HepG2 (cell line): ENCODE results near the gene CCBE1. TPM values are rescaled to one million over a fixed set of nuclear protein-coding genes. Genes with fewer than 3 reads are reported as not detected.

Experiments
- ATAC-seq: fragments of 200-7000 bp; cut with Tn5 transposase; 3 replicates; pipeline ENCODE4 v1.9.1; 2020; ENCODE audit warnings: mild to moderate bottlenecking, moderate library complexity
- BruUV-seq: library from RNA; stranded (reverse); fragments of 400-500 nt; replicated peaks from 2 replicates; lab custom pipeline; 2021; lab: Mats Ljungman, UMichigan
- CTCF ChIA-PET: fragments of 300-600 bp; formaldehyde crosslinking; extraction: SDS; loops from one replicate; lab custom pipeline; 2021; ENCODE audit warnings: low total read pairs, inconsistent platforms, low intra/inter-chr PET ratio; lab: Yijun Ruan, JAX
- POLR2A ChIA-PET: fragments of 350-600 bp; sonication (Branson Sonifier 250); formaldehyde crosslinking; loops from one replicate; lab custom pipeline; 2020; ENCODE audit warnings: antibody characterized with exemption, inconsistent platforms; lab: Yijun Ruan, JAX
- DNase-seq: peaks from one replicate; pipeline ENCODE4 v3.0.0-alpha.2; 2015; ENCODE audit warnings: low spot score
- FAIRE-seq: peaks from 3 replicates; lab custom pipeline; 2011; peaks lifted over from hg19 to GRCh38; lab: Jason Lieb, UNC
- H2AFZ ChIP-seq: one replicate; pipeline ENCODE4 v1.6.1; 2011; ENCODE audit warnings: low read length, inconsistent platforms
- H3K27ac ChIP-seq: fragments of 300-600 bp; 3 replicates; pipeline ENCODE4 v1.8.0; 2011; ENCODE audit warnings: mixed run types, mild to moderate bottlenecking, mixed read lengths, low read length, inconsistent platforms; ENCODE audit not compliant: insufficient read depth; ENCODE audit errors: extremely low read length
- H3K27me3 ChIP-seq, 2 experiments: fragments of 200-600 bp in 1 of 2; 2 replicates in 1 of 2; 3 replicates in 1 of 2; pipeline versions ENCODE4 v1.6.0 to v1.8.0; 2011; ENCODE audit warnings: low read length in 2 of 2, mild to moderate bottlenecking in 2 of 2, moderate library complexity in 2 of 2, inconsistent platforms in 1 of 2; ENCODE audit not compliant: insufficient read depth in 2 of 2, control insufficient read depth in 1 of 2
- H3K36me3 ChIP-seq, 2 experiments: fragments of 200-600 bp in 1 of 2; replicated peaks in 1 of 2; 2 replicates in 1 of 2; 3 replicates in 1 of 2; pipeline versions ENCODE4 v1.5.1 to v1.8.0; 2011; ENCODE audit warnings: low read length in 2 of 2, inconsistent platforms in 1 of 2; ENCODE audit not compliant: insufficient read depth in 2 of 2, control insufficient read depth in 1 of 2
- H3K4me1 ChIP-seq: 2 replicates; pipeline ENCODE4 v1.5.1; 2012; ENCODE audit warnings: low read length, inconsistent platforms; ENCODE audit not compliant: insufficient read depth
- H3K4me2 ChIP-seq: 2 replicates; pipeline ENCODE4 v1.6.0; 2011; ENCODE audit warnings: low read depth, low read length, inconsistent platforms
- H3K4me3 ChIP-seq, 3 experiments: fragments of 200-600 bp in 1 of 3; sonication (generic), shearing (Covaris generic) in 1 of 3; replicated peaks in 1 of 3; 2 replicates each; pipeline ENCODE4 v1.5.1; 2011 to 2016; ENCODE audit warnings: low read length in 3 of 3, inconsistent platforms in 2 of 3, low read depth in 2 of 3, mild to moderate bottlenecking in 2 of 3, control low read depth in 1 of 3, mixed read lengths in 1 of 3; ENCODE audit not compliant: insufficient read depth in 1 of 3
- H3K79me2 ChIP-seq: one replicate; pipeline ENCODE4 v1.6.1; 2011; ENCODE audit warnings: low read length, inconsistent platforms; ENCODE audit not compliant: insufficient read depth
- H3K9ac ChIP-seq: 2 replicates; pipeline ENCODE4 v1.6.0; 2011; ENCODE audit warnings: mild to moderate bottlenecking, low read depth, low read length, inconsistent platforms; ENCODE audit not compliant: insufficient read depth
- H3K9me3 ChIP-seq: 2 replicates; pipeline ENCODE4 v1.5.1; 2012; ENCODE audit warnings: mild to moderate bottlenecking, low read length
- H4K20me1 ChIP-seq: 2 replicates; pipeline ENCODE4 v1.6.0; 2011; ENCODE audit warnings: inconsistent platforms, mild to moderate bottlenecking, low read length, moderate library complexity; ENCODE audit not compliant: insufficient read depth
- ASH2L ChIP-seq: fragments of 300-600, 200-600 bp; sonication (generic); IDR thresholded peaks from 2 replicates; pipeline ENCODE4 v1.7.0; 2017; ENCODE audit warnings: low read depth, mild to moderate bottlenecking, moderate library complexity, mixed read lengths, low read length; ENCODE audit not compliant: insufficient read length
- DNMT1 ChIP-seq: sonication (generic); formaldehyde crosslinking; IDR thresholded peaks from 2 replicates; pipeline ENCODE4 v1.5.1; 2020; ENCODE audit warnings: mild to moderate bottlenecking, missing genetic modification reagents
- GTF2F1 ChIP-seq: fragments of 150-350 bp; IDR thresholded peaks from 2 replicates; pipeline ENCODE4 v1.6.1; 2014; ENCODE audit warnings: low read length
- RAD51 ChIP-seq: fragments of 450-650 bp; IDR thresholded peaks from 2 replicates; pipeline ENCODE4 v1.6.1; 2016; ENCODE audit warnings: borderline replicate concordance
- STAG1 ChIP-seq: sonication (generic); formaldehyde crosslinking; IDR thresholded peaks from 2 replicates; pipeline ENCODE4 v1.4.0; 2020; ENCODE audit warnings: missing genetic modification reagents
- U2AF1 ChIP-seq: fragments of 200-400 bp; formaldehyde crosslinking; optimal IDR thresholded peaks from 2 replicates; pipeline ENCODE3; 2017; ENCODE audit warnings: mild to moderate bottlenecking, low read depth, low read length
- ZNF224 ChIP-seq: sonication (generic); formaldehyde crosslinking; IDR thresholded peaks from 2 replicates; pipeline ENCODE4 v1.5.0; 2020; ENCODE audit warnings: mild to moderate bottlenecking, missing genetic modification reagents
- ZNF496 ChIP-seq: sonication (generic); formaldehyde crosslinking; IDR thresholded peaks from 2 replicates; pipeline ENCODE4 v1.8.1; 2023; ENCODE audit warnings: mild to moderate bottlenecking, moderate library complexity, missing genetic modification reagents; ENCODE audit not compliant: insufficient replicate concordance
- ZNF709 ChIP-seq: sonication (generic); formaldehyde crosslinking; IDR thresholded peaks from 2 replicates; pipeline ENCODE4 v1.5.0; 2020; ENCODE audit warnings: mild to moderate bottlenecking, missing genetic modification reagents
- ZSCAN30 ChIP-seq: sonication (generic); formaldehyde crosslinking; IDR thresholded peaks from 2 replicates; pipeline ENCODE4 v1.5.0; 2020; ENCODE audit warnings: mild to moderate bottlenecking, missing genetic modification reagents
- WGBS: methylation state at CpG from one replicate; pipeline ENCODE4 v1.1.6; 2017; ENCODE audit warnings: low lambda C conversion rate; 5-methylcytosine and 5-hydroxymethylcytosine counted together
- in situ Hi-C: cut with HindIII; loops from 2 replicates; pipeline ENCODE4 v1.10.0; 2017; ENCODE audit warnings: low pct_unique_long_range_greater_than_20kb; ENCODE audit not compliant: extremely low pct_ligation_motif_present
- intact Hi-C: fragments of 100-400 bp; cut with micrococcal nuclease; formaldehyde crosslinking; loops from one replicate; pipeline ENCODE4 v1.10.0; 2022; ENCODE audit not compliant: unreplicated experiment
- polyA plus RNA-seq, 8 experiments: library from polyadenylated mRNA; depleted of rRNA in 3 of 8; stranded (reverse) in 7 of 8; unstranded in 1 of 8; fragments of >200 nt; fragmentation: Illumina TruSeq in 4 of 8; extraction: Trizol in 4 of 8; gene quantifications; 2 replicates each; pipeline versions ENCODE4 v1.2.1 to v1.2.3, GENCODE V29; 2011 to 2016; ENCODE audit warnings: low read depth in 4 of 8, missing spikeins in 1 of 8, mixed read lengths in 1 of 8; ENCODE audit not compliant: insufficient read depth in 1 of 8
- total RNA-seq, 5 experiments: library from RNA; depleted of rRNA; stranded (reverse); fragments of >200 nt; fragmentation: Illumina TruSeq; extraction: Trizol; gene quantifications; 2 replicates each; pipeline ENCODE4 v1.2.3, GENCODE V29; 2016; ENCODE audit warnings: low read depth in 1 of 5
- TF ChIP-seq, protein P1 (sequence below): IDR thresholded peaks from 2 replicates; pipeline ENCODE4 v1.6.1; 2016
- TF ChIP-seq, protein P2 (sequence below): sonication (generic); formaldehyde crosslinking; IDR thresholded peaks from 2 replicates; pipeline ENCODE4; 2020; ENCODE audit warnings: missing genetic modification reagents, mild to moderate bottlenecking, borderline replicate concordance
- TF ChIP-seq, protein P3 (sequence below): sonication (generic); formaldehyde crosslinking; IDR thresholded peaks from 2 replicates; pipeline ENCODE4 v1.8.1; 2023; ENCODE audit warnings: mild to moderate bottlenecking, inconsistent platforms, moderate library complexity, missing genetic modification reagents, borderline replicate concordance

CCBE1 gene
- total and polyA plus RNA-seq, 2 of the 13 experiments (the other 11 are each of a cell fraction or from before 2014, with no cell fraction given) = not detected

DNA sequence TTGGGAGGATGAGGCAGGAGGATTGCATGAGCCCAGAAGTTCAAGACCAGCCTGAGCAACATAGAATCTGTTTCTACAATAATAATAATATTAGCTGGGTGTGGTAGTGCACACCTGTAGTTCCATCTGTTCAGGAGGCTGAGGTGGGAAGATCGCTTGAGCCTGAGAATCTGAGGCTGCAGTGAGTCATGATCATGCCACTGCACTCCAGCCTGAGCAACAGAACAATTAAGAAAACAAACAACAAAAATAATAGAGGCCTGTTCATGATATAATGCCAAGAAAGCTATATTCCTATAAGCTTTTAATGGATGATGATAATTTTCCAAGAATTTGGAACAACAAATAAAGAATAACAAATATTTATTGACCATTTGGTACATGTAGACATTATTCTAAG lies 6.9 kb upstream of the CCBE1 start (continued):
- TF ChIP-seq, protein P1, sequence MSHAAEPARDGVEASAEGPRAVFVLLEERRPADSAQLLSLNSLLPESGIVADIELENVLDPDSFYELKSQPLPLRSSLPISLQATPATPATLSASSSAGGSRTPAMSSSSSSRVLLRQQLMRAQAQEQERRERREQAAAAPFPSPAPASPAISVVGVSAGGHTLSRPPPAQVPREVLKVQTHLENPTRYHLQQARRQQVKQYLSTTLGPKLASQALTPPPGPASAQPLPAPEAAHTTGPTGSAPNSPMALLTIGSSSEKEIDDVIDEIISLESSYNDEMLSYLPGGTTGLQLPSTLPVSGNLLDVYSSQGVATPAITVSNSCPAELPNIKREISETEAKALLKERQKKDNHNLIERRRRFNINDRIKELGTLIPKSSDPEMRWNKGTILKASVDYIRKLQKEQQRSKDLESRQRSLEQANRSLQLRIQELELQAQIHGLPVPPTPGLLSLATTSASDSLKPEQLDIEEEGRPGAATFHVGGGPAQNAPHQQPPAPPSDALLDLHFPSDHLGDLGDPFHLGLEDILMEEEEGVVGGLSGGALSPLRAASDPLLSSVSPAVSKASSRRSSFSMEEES (CRISPR knock-in tag) = no peak
- TF ChIP-seq STAG1 (CRISPR knock-in tag) = no peak
- no peak for TF ChIP-seq U2AF1
- TF ChIP-seq, protein P2, sequence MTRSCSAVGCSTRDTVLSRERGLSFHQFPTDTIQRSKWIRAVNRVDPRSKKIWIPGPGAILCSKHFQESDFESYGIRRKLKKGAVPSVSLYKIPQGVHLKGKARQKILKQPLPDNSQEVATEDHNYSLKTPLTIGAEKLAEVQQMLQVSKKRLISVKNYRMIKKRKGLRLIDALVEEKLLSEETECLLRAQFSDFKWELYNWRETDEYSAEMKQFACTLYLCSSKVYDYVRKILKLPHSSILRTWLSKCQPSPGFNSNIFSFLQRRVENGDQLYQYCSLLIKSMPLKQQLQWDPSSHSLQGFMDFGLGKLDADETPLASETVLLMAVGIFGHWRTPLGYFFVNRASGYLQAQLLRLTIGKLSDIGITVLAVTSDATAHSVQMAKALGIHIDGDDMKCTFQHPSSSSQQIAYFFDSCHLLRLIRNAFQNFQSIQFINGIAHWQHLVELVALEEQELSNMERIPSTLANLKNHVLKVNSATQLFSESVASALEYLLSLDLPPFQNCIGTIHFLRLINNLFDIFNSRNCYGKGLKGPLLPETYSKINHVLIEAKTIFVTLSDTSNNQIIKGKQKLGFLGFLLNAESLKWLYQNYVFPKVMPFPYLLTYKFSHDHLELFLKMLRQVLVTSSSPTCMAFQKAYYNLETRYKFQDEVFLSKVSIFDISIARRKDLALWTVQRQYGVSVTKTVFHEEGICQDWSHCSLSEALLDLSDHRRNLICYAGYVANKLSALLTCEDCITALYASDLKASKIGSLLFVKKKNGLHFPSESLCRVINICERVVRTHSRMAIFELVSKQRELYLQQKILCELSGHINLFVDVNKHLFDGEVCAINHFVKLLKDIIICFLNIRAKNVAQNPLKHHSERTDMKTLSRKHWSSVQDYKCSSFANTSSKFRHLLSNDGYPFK (CRISPR knock-in tag) = no peak
- no peak for TF ChIP-seq ASH2L

DNA sequence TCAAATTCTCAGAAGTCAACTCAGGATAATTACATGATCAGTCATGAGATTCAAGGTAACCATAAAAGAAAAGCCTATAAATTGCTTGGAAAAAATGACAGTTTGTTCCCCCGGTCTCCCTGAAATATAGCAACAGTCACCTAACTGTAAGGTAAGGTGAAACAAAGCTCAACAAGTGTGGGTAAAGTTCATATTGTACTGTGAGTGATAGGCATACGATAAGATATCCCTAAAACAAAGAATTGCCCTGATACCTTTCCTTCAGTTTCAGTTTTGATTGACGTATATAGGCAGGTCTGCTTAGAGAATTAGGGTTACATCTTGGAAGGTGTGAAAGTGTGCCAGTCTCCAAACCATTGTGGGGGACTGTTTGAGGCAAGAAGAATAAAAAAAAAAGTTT lies 4.0 kb upstream of the CCBE1 start:
- FAIRE-seq (no peak), DNase-seq (no peak), ATAC-seq (no peak)
- Histone ChIP-seq H3K9me3 (no peaks in the 10 kb centered on the region), H3K4me2 (no peak overlapping the region), H3K4me1 (no peaks in the 10 kb centered on the region), H3K79me2 (no peaks in the 10 kb centered on the region), H3K9ac (no peak overlapping the region), H3K4me3 (no peak overlapping the region), H2AFZ (no peak overlapping the region), H3K27ac (no peak overlapping the region), H3K36me3 (no peaks in the 10 kb centered on the region), H3K27me3 (peaks cover 3 to 19% of the 10 kb centered on the region in 2 experiments; a peak in 4 of 5 replicates), H4K20me1 (no peaks in the 10 kb centered on the region)
- no TSS peak for BruUV-seq
- CTCF ChIA-PET = no interaction called here
- in situ Hi-C loops = no loop called here
- intact Hi-C loops = loop anchor here (10.0 kb wide), 1 partner anchor 124 kb away; no protein-coding TSS in a partner anchor
- POLR2A ChIA-PET = no interaction called here
- WGBS = 4% methylated on average over 3 of the region's 3 CpGs
- no peak for TF ChIP-seq DNMT1 (CRISPR knock-in tag)
- TF ChIP-seq ZNF709 = no peak
- TF ChIP-seq RAD51 = no peak
- TF ChIP-seq ZNF496 (CRISPR knock-in tag) = no peak
- TF ChIP-seq ZSCAN30 (CRISPR knock-in tag) = no peak
- TF ChIP-seq U2AF1 = no peak
- TF ChIP-seq GTF2F1 = no peak
- TF ChIP-seq, protein P3, sequence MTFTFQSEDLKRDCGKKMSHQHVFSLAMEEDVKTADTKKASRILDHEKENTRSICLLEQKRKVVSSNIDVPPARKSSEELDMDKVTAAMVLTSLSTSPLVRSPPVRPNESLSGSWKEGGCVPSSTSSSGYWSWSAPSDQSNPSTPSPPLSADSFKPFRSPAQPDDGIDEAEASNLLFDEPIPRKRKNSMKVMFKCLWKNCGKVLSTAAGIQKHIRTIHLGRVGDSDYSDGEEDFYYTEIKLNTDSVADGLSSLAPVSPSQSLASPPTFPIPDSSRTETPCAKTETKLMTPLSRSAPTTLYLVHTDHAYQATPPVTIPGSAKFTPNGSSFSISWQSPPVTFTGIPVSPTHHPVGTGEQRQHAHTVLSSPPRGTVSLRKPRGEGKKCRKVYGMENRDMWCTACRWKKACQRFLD = no peak
- TF ChIP-seq ZNF224 (CRISPR knock-in tag) = no peak
